Midbrain (tissue), 1 donor: Measurements from ENCODE around the gene MICAL3.
"Not testable (repeated sequence)": the region's sequence is repeated elsewhere in the genome, so short reads cannot be mapped to it uniquely, and the experiment has no call there.

Experiments
- DNase-seq: peaks from one replicate; lab custom pipeline; 2025; lab: John Stamatoyannopoulos, UW

The MICAL3 gene

GRCh38 chr22:18031695-18032454, 7.5 kb upstream of the MICAL3 start:
- no peak for DNase-seq

DNA sequence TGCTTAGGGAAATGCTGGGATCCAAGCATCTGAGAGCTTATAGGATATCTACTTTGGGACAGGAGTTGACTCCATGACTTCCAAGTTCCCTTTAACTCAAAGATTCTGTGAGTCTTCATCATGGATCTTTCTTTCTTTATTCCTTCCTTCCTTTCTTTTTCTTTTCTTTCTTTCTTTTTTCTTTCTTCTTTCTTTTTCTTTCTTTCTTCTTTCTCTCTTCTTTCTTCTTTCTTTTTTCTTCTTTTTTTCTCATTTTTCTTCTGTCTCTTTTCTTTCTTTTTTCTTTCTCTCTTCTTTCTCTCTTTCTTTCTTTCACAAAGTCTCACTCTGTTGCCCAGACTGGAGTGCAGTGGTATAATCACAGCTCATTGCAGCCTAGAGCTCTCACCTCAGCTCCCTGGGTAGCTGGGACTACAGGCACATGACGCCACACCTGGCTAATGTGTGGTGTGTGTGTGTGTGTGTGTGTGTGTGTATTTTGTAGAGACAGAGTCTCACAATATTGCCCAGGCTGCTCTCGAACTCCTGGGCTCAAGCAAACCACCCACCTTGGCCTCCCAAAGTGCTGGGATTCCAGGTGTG, 5.4 kb upstream of the MICAL3 start:
- DNase-seq: no peak

DNA sequence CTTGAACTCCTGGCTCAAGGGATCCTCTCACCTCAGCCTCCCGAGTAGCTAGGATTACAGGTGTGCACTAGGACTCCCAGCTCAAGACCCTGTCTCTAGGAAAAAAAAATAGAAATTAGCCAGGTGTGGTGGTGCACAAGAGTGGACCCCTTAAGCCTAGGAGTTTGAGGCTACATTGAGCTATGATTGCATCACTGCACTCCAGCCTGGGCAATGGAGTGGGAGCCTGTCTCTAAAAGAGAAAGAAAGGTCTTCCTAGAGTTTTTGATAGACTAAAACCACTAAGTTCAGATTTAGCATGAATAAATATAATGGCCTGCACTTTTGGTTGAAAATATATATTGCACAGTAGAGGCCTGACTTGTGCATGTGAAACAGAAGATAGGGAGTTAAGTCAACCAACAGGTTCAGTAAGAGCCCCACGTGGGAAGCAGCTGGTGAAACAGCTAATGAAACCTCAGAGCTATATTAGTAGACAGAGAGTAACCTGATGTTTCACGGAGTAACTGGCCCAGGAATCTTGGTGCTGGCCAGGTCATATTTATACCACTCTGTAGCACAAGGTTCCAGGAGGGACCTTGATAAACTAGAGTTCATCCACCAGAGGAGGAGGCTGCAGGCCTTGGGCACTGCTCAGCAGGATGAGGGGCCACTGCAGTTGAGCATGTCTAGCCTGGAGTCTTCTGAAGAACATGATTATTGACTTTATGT, 4.6 kb upstream of the MICAL3 start:
- DNase-seq: no peak

DNA sequence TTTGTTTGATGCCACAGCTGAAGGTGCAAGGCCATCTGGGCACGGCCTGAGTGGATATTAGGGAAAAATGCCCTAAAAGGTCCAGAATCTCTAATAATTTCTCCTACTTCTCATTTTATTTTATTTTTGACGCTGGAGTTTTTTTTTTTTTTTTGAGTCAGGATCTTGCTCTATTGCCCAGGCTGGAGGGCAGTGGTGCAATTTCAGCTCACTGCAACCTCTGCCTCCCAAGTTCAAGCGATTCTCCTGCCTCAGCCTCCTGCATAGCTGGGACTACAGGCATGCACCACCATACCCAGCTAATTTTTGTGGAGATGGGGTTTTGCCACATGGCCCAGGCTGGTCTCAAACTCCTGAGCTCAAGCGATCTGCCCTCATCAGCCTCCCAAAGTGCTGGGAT, 1.5 kb upstream of the MICAL3 start:
- DNase-seq: not testable (repeated sequence)

DNA sequence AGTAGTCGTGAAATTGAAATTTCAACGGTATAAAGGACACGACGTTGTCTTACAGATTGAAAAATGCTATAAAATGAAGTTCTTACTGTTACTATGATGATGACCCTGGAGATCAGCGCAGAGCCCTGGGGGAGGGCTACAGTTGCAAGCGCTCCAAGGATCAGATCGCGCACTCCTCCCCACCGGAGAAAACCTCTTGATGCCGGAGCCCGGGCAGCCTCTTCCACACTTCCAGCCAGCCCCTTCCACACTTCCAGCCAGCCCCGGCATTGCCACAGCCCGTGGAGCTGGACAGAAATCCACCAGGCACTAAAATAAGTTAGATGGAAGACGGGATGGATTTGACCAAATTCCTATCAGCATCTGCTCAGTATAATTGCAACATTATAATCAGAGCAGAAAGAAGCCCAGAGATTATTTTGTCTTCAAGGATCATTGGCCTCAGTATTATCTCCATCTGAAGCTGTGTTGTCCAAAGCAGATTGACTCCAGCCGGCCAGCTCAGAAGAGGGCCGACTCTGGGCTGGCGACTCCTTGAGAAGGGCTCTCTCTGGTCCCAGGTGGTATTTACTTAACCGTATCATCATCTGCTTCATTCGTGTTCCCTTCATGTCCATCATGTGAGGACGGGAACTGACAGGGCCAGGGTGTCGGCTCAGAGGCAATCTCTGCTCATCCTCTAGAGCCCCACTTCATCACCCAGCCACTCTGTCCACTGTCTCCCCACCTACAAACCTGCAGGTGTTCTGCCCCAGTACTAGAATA, 777 bp upstream of the MICAL3 start:
- no peak for DNase-seq

GRCh38 chr22:18023509-18024275, 669 bp downstream of the MICAL3 start:
- DNase-seq: peak; percentile 78

GRCh38 chr22:18022876-18023275, 1.5 kb downstream of the MICAL3 start:
- DNase-seq: no peak

- DNase-seq: no peak
These were observed 2.9 kb downstream of the MICAL3 start for GRCh38 chr22:18021431-18021830.

GRCh38 chr22:18020743-18021142, 3.6 kb downstream of the MICAL3 start:
- not testable (repeated sequence) for DNase-seq

GRCh38 chr22:18013947-18014346, 10.4 kb downstream of the MICAL3 start:
- DNase-seq: no peak

GRCh38 chr22:18013436-18013835, 10.9 kb downstream of the MICAL3 start:
- DNase-seq: no peak

DNA sequence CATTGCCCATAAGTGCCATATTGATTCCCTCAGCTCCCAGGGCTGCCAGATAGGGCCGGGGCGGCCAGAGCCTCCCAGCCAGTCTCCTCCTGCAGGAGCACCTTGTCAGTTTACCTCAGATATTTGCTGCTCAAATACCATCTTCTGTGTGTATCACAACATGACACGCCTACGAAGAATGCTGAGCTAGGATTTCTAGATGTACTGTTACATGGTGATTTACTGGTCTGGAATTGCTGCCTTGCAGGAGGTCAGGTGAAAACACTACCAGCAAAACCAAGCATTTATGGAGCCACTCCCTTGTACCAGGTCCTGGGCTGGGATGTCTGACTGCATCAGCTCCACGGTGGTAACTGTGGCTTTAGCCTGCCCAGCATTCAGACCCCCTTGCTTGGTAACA, 11.8 kb downstream of the MICAL3 start:
- DNase-seq: no peak

DNA sequence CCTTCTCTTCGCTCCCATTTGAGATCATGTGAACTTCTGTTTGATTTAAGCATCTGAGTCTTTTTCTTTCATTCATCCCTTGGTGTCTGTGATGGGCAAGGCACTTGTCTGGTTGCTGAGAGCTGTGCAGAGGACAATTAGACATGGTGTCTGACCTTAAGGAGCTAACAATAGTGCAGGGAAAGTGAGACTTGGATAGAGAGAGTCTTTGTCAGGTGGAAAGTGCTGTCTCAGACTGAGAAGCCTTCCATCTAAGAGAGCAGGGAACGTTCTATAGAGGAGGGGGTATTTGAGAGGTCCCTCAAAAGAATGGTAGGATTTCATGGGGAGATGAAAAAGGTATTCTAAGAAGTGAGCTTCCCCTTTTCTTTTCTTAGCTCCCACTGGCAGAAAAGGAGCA, 14.1 kb downstream of the MICAL3 start:
- no peak for DNase-seq

DNA sequence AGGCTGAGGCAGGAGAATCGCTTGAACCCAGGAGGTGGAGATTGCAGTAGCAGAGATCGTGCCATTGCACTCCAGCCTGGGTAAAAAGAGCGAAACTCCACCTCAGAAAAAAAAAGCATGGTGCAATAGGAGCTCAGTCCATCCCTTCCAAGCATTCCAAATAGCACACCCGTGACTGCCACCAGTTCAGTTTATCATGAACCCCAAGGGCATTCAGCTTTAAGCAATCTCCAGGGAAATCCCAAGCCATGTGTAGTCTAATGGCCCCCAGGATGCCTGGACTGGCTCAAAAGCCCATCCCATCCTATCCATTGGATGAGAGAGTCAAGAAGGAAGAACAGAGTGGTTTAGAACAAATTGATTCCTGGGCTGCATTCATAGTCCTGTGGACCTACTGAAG, 16.2 kb downstream of the MICAL3 start:
- DNase-seq: no peak

- DNase-seq: no peak
These were observed 19.0 kb downstream of the MICAL3 start for GRCh38 chr22:18005201-18005926.

- not testable (repeated sequence) for DNase-seq
These were observed 22.5 kb downstream of the MICAL3 start for GRCh38 chr22:18001894-18002315.

- peak; percentile 95 for DNase-seq
These were observed 23.1 kb downstream of the MICAL3 start for GRCh38 chr22:18001040-18001893.

DNA sequence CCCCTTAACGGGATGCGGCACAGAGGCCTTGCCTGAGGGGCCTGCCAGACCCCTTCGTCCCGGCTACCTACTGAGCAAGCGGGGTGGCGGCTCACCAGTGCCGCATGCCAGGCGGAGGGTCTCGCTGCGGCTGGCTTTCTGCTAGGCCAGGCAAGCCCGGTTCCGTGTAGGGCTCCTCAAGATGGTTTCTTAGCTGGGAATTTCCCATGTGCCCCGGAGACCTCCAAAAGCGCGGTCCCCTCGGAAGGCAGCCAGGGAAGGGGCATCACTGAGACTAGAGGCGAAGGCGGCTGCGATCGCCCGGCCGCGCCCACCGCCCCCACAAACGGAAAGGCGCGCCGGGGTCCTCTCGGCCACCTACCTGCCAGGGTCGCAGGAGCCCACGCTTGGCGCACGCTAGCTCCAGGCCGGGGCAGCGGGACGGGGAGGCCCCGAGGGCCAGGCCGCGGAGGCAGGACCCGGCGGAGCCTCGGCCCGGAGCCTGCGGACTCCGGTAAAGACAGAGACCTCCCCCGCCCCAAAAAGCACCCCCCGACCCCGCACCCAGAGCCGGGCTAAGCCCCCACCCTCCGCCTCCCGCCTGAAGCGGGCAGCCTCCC, 23.8 kb downstream of the MICAL3 start:
- DNase-seq: no peak

DNA sequence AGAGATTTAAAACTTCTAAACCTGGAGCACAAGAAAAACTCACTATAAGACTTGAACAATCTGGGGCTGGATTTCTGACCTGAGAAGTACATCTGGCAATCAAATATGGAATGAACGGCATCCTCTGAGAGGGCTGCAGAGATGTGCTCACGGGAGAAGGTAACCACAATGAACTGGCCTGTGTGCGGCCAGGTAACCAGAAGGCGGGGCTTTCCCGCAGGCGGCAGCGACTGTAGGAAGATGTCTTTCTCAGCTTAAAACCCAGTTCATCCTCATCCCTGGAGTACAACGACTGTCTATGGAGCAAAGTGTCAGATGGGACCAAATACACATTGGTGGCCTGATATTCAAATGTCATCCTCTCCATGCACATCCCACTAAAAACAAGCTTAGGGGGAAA, 24.5 kb downstream of the MICAL3 start:
- DNase-seq: no peak

DNA sequence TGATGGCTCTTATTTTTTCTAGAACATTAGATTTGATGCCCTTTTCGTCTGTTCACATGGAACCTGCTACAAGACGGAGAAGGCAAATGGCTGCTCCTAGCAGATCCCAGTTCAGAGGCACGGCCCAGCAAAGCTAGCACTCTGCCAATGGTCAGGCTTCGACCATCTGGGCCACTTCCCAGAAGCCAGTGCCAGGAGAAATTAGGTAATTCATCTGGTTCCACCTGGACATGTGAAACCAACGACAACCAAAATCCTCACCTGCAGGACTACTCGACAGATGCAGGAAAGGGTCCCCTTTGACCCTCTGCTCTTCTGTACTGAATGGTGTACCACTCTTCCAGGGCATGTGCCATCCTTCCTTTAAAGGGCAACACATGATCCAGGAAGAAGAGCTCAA, 25.4 kb downstream of the MICAL3 start:
- DNase-seq: no peak
